GM10248 (cell line): Measurements from ENCODE around the gene MFSD11.
"Not testable (repeated sequence)": the region's sequence is repeated elsewhere in the genome, so short reads cannot be mapped to it uniquely, and the experiment has no call there.

Experiments
- CTCF ChIA-PET: fragments of 300-600 bp; sonication (Branson Sonifier 250); formaldehyde crosslinking; extraction: SDS; loops from one replicate; lab custom pipeline; 2021; ENCODE audit warnings: antibody characterized with exemption; lab: Yijun Ruan, JAX
- POLR2A ChIA-PET: fragments of 350-650 bp; sonication (Branson Sonifier 250); formaldehyde crosslinking; extraction: SDS; loops from one replicate; lab custom pipeline; 2020; ENCODE audit warnings: antibody characterized with exemption; lab: Yijun Ruan, JAX
- DNase-seq: peaks from one replicate; pipeline ENCODE4 v3.0.0; 2012; ENCODE audit errors: extremely low spot score
- CTCF ChIP-seq: IDR thresholded peaks from 2 replicates; pipeline ENCODE4 v1.5.1; 2012; ENCODE audit warnings: mild to moderate bottlenecking, low read depth; ENCODE audit errors: extremely low read depth, missing control alignments, control extremely low read depth

The MFSD11 gene

GRCh38 chr17:76784926-76785325 is 47.0 kb downstream of the MFSD11 start:
- POLR2A ChIA-PET = no interaction called here
- no peak for TF ChIP-seq CTCF
- CTCF ChIA-PET = no interaction called here
- DNase-seq = no peak

- DNase-seq, POLR2A ChIA-PET: not testable (repeated sequence)
- CTCF ChIA-PET = interaction anchor here (0.8 kb wide), 1 partner anchor 29 kb away, joined by 4 read pairs; no protein-coding TSS in a partner anchor
These were observed 49.9 kb downstream of the MFSD11 start for GRCh38 chr17:76787866-76788265.

- CTCF ChIA-PET = no interaction called here
- TF ChIP-seq CTCF = no peak
- DNase-seq = no peak
- POLR2A ChIA-PET = no interaction called here
These were observed 51.4 kb downstream of the MFSD11 start for GRCh38 chr17:76789235-76789788.

GRCh38 chr17:76791053-76791980 is 53.4 kb downstream of the MFSD11 start:
- ChIA-PET POLR2A (no interaction called here), CTCF (interaction anchor here (1.3 kb wide), 1 partner anchor 10 kb away, joined by 4 read pairs; no protein-coding TSS in a partner anchor)
- DNase-seq = peak; percentile 46
- TF ChIP-seq CTCF = no peak

GRCh38 chr17:76792348-76792747 is 54.4 kb downstream of the MFSD11 start:
- DNase-seq = no peak
- ChIA-PET CTCF (interaction anchor here (1.3 kb wide), 1 partner anchor 11 kb away, joined by 4 read pairs; no protein-coding TSS in a partner anchor), POLR2A (no interaction called here)
- no peak for TF ChIP-seq CTCF

- TF ChIP-seq CTCF = peak; percentile 42
- no peak for DNase-seq
- ChIA-PET POLR2A (no interaction called here), CTCF (no interaction called here)
These were observed 55.9 kb downstream of the MFSD11 start for GRCh38 chr17:76793775-76794174.

- no peak for DNase-seq
- ChIA-PET CTCF (no interaction called here), POLR2A (no interaction called here)
- no peak for TF ChIP-seq CTCF
These were observed 58.2 kb downstream of the MFSD11 start for GRCh38 chr17:76796081-76796480.
